Measurements from ENCODE around the gene C2orf42. TPM values are rescaled to one million over a fixed set of nuclear protein-coding genes. Genes with fewer than 3 reads are reported as not detected.

The C2orf42 gene
- 22.2 and 25.9 TPM in 2 replicates for total RNA-seq

DNA sequence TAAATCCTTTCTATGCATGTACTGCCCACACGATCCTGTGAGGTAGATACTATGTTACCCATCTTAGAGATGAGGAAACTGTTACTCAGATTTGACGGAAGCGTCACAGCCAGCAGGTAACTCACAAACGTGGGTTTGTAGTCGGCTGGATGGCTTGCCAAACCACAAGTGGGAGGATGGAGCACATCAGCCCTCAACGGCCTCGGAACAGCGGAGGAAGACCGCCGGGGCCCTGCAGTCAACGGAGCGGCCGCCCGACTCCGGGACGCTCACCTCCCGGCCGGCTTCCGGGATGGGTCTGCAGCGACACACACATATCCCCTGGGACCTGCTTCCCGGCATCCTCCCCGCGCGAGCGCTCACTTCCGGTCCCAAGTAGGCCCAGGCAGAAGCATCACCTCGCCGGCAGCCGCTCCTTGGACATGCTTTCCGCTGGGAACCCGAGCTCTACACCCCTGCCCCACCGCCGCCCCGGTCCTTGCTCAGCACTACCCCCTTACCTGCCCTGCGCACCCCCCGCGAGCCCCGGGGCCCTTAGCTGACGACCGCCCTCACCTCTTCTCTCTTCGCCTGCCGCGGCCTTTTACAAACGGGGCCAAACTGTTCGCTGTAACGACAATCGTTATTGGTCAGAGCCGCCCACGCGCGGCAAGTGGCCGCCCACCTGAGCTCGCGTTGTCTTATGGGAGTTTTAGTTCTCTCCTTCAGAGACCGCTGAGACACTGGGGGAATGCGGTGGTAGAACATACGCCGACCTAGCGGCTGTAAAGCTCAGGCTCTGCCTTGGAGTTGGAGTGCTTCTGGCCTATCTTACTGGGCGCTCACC lies at the start of gene C2orf42:
C2orf42 (minus strand) TSS at position 602 of the 826 bp plus-strand sequence. CDS start 9,034 bp downstream, outside the sequence.

Other genes starting within 250 kb of the C2orf42 start
- 0.54 and 0.78 TPM in 2 replicates for gene ASPRV1, start 229.4 kb downstream of the C2orf42 start, total RNA-seq
- gene PCBP1, start 103.5 kb downstream of the C2orf42 start, total RNA-seq: 48.6 and 61.2 TPM in 2 replicates
- gene TIA1, start 57.6 kb upstream of the C2orf42 start, total RNA-seq: 90.9 and 98.4 TPM in 2 replicates
- 110 and 129 TPM in 2 replicates for gene PCYOX1, start 67.1 kb upstream of the C2orf42 start, total RNA-seq
- gene SNRPG, start 102.7 kb upstream of the C2orf42 start, total RNA-seq: 135 and 166 TPM in 2 replicates
- 25.1 and 25.3 TPM in 2 replicates for gene FAM136A, start 111.0 kb upstream of the C2orf42 start, total RNA-seq